GM19043 (cell line): ENCODE results near the gene XYLB.
A peak's percentile ranks its signal among the peaks of the same experiment; 100 is the strongest.
"Not testable (repeated sequence)": the region's sequence is repeated elsewhere in the genome, so short reads cannot be mapped to it uniquely, and the experiment has no call there.

Experiments
- ATAC-seq: cut with Tn5 transposase; IDR thresholded peaks from one replicate; pipeline ENCODE4 v1.9.1; 2021; ENCODE audit warnings: low read depth; ENCODE audit not compliant: unreplicated experiment

XYLB gene

DNA sequence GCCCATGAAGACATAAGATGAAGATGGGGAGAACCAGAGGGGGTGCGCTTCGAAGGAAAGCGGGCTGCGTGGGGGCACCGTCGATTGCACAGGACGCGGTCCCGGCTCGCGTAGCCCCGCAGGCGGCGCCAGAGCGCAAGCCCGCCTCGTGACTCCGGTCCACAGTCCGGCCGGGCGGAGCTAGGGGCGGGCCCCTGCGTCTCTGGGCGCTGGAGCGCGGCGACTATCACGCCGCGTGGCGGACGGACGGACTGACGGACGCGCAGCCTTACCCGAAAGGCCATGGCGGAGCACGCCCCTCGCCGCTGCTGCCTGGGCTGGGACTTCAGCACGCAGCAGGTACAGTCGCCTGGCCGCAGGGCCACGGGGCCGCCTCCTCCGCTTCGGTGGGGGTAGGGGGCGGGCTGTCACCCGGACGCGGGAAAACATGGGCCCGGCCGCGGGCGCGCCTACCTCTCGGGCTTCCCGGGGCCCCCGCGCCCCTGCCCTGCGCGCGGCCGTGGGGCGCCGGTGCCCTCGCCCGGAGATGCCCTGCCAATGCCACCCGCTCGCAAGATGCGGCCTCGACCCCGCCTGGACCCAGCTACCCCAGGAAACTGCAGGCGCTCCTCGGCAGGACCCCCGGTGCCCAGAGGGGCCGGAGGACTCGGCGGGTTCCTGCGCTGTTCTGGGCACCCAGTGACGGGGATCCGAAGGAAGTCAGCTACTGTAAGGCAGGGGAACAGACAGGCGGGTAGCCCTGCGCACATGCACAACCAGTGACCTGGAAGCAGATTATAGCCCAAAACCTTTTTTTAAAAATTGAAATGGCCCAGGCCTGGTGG, at the start of gene XYLB:
Gene XYLB, plus strand, starts transcription at position 199 of the 824 bp plus-strand sequence. Its CDS starts 84 bp downstream, at position 283.
- peak; percentile 96 for ATAC-seq

DNA sequence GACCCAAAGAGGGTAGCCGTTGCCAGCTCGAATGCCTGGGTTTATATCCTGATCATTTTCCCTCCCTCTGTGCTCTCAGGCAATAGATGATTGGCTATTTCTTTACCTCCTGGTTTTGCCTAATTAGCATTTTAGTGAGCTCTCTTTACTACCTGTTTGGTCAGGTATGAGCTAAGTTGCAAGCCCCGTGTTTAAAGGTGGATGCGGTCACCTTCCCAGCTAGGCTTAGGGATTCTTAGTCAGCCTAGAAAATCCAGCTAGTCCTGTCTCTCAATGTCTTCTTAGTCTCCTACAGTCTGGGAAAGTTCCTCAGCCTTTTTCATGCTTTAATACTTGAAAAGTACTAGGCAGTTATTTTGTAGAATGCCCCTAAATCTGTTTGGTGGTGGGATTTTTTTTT, 49.5 kb upstream of the XYLB start:
- ATAC-seq, result not testable (repeated sequence)

DNA sequence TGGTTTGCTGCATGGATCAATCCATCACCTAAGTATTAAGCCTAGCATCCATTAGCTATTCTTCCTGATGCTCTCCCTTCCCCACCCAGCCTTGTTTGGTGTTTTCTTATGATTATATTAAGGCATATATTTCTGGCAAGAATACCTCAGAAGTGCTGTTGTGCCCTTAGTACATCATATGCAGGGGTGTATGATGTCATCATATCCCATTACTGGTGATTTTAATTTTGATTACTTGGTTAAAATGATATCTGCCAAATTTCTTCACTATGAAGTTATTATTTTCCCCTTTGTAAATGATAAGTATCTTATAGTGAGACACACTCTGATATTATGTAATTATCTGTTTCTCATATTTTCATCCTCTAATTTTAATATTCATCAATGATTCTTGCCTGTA, 49.0 kb upstream of the XYLB start:
- ATAC-seq, result no peak

DNA sequence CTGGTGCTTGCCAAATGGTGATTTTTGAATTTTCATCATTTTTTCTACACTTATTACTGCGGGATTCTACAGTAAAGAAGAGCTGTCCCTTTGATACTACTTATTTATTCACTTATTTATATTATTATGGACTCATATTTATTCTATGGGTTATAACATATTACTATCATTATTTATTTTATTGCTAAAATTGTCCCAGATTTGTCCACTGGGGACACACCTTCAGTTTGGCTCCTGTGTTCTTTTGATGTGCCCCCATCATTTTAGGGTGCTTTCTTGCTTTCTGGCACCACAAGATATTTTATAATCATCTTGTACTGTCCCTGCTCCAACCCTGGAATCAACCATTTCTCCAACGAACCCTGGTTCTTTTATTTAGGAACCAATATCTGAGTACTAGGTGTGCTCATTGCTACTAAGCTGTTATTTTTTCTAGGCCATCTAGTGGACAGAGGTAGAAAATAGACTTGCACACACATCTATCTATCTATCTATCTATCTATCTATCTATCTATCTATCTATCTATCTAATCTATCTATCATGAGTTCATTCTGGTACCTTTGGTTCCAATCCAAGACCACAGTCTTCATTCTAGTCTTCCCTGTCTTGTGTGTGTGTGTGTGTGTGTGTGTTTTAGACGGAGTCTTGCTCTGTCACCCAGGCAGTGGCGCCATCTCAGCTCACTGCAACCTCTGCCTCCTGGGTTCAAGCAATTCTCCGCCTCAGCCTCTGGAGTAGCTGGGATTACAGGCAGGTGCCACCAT, 48.5 kb upstream of the XYLB start:
- ATAC-seq, result no peak

DNA sequence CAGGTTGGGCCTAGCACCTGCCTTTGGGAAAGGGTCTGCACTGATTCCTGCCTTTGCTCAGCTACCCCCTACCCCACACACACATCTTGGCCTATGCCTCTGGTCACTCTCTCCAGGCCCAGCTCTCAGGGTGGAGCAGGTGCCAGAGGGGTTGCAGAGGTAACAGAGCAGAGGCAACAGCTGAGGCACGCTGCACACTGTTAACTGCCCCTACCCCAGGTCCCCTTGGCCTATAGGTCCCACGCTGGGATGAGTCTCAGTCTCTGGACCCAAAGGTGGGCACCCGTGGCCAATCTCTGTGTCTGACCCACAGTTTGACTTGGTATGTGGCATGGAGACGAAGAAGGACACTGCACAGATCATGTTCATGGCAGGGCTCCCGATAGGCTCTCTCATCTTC, 39.6 kb upstream of the XYLB start:
- no peak for ATAC-seq

DNA sequence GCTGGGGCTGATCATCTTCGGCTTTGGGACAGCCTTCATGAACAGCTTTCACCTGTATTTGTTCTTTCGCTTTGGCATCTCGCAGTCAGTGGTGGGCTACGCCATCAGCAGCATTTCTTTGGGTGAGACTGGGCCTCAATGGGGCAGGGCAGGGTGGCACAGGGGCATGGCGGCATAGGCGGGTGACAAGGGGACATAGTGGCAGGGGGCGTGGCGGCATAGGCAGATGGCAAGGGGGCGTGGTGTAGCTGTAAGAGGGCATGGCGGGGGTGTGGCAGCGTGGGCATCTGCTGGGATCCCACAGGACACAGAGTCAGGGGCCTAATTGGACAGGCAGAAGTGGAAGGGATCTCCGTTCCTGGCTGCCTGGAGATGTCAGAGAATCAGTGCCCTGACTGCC, 39.0 kb upstream of the XYLB start:
- ATAC-seq, result no peak

DNA sequence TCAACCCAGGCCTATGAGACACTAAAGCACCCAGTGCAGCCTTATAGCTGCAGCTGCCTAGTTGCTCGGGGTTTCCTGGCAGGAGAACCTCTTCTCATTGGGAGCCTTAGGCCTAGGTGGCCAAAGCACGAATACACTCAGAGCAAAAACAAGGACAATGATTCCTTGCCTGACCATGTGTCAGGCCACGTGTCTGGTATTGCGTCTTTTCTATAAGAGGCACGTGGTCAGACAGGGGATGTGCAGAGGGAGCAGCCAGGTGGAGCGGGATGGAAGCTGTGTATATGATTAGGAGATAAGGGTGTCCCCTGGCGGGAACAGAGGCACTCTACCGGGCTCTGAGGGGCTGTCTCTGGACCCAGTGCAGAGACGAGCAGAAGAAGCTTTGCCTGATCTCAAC, 38.1 kb upstream of the XYLB start:
- ATAC-seq, result no peak

DNA sequence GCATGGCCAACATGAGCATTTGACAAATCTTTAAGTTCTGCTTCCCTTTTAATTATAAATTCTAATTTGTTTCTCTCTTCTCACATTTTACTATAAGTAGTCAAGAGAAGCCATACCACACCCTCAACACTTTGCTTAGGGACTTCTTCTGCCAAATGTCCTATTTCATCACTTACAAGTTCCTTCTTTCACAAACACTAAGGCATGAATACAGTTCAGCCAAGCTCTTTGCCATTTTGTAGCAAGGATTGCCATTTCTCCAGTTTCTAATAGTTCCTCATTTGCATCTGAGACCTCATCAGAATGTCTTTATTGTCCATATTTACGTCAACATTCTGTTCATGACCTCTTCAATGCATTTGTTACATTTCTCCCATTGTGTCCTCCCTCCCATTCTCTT, 35.1 kb upstream of the XYLB start:
- ATAC-seq, result no peak

DNA sequence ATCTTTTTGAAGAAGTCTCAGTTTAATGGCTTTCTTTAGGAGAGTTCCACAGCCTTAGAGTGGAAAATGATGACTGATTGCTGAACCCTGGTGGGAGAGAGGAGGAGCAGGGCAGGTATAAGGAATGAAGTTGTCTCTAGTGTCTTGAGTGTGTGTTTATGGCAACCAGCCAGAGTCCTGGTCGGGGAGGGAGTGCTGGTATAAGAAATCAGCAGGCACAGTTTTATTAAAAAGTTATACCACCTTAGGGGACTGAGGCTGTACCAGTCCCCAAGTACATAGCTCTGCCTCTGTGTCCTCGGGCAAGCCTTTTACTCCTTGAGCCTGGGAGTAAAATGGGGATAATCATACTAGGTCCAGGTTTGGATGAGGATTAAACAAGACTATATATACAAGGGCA, 34.6 kb upstream of the XYLB start:
- no peak for ATAC-seq

DNA sequence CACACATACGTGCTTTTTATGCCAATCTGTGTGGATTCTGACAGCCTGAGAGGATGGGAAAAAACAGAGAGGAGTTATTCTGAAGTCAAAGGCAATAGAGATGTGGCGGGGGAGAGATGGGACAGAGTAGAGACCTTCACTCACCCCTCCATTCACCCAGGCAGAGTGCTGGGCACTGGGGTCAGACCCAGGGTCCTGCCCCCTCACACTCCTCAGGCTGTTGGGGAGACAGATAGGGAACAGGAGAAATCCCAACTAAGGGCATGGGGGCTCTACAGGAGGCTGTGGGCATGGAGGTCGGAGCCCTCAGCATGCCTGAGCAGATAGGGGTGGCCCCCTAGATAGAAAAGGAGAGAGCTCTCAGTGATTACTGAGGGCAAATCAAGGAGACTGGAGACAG, 34.2 kb upstream of the XYLB start:
- no peak for ATAC-seq

DNA sequence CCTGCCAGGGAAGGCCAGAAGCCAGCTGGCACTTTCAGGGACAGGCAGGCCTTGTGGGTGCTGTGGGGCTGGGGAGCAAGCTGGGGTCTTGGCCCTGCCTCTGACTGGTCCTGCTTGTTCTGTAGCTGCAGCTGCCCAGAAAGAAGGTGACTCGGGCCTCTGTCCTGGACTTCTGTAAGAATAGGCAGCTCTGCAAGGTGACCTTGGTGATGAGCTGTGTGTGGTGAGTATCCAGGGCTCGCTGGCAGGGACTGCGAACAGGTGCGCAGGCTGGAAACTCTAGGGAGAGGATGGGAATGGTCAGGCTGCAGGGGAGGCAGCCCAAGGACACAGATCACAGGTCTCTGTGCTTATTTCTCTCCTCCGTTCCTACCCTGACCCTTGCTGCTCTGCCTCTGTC, 33.3 kb upstream of the XYLB start:
- ATAC-seq, result no peak

DNA sequence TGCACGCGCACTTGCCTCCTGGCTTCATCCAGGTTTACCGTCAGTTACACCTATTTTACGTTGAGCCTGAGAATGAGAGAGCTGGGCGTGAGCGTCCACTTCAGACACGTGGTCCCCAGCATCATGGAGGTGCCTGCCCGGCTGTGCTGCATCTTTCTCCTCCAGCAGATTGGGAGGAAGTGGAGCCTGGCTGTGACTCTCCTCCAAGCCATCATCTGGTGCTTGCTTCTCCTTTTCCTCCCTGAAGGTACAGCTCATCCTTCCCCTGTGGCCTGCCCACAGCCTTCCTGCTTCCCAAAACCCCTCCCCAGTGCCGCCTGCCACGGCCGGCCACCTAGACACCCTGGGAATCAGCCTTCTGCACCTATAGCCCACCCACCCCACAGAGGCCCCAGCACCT, 32.9 kb upstream of the XYLB start:
- no peak for ATAC-seq

DNA sequence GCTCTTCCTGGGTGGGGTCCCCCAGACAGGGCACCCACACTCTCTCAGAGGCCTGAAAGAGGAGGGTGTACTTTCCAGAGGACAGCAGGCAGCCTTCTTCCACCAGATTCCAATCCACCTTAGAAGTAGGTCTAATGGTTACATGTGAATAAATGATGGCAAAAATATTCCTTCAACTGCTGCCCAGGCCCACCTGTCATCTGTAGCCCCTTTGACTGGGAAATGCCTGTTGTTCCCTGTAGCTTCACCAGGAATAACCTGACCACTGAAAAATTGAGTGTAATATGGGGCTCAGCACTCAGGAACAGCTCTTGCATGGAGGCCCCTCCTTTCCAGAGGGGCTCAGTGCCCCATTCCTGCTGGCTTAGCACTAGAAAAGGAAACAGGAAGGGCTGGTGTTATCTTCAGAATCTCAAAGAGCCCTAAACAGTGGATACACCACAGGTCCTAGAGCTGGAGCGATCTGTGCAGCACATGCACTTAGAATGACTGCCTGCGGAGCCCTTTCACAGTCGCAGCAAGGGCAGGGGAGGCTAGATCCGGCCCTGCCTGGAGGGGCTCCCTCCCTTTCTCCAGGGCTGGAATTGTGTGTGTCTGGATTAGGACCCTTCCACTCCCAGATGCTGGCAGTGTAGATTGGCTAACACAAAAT, 32.3 kb upstream of the XYLB start:
- ATAC-seq, result no peak

DNA sequence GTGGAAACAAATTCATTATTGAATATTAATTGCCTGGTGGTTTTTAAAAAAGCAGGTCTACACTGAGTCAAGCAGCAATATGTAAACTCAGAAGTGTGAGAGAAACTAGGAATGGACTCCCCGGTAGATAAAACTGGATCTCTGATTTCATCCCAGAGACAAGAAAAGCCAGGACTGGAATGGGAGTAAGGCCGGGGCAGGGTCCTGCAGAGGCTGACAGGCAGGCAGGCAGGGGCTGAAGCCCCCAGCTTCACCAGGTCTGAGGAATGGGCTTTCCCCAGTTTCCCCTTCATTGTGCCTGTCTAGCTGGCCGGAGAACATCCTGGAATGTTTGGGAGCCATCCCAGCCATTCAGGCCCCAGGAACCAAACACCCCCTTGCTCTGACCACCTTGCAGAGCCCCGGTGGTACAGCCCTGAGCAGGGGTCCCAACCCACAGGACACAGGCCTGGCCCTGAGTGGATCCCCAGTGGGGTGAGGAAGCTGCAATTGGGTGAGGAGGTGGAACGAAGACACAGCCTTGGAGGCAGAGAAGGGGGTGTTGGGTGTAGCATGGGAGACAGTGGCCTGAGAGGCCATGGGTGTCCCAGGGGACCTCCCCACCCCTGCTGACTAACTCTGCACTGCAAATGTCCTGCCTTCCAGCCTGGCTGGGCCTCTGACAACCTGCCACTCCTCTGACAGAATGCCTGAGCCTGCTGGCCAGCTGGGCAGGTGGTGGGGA, 31.7 kb upstream of the XYLB start:
- ATAC-seq, result no peak

DNA sequence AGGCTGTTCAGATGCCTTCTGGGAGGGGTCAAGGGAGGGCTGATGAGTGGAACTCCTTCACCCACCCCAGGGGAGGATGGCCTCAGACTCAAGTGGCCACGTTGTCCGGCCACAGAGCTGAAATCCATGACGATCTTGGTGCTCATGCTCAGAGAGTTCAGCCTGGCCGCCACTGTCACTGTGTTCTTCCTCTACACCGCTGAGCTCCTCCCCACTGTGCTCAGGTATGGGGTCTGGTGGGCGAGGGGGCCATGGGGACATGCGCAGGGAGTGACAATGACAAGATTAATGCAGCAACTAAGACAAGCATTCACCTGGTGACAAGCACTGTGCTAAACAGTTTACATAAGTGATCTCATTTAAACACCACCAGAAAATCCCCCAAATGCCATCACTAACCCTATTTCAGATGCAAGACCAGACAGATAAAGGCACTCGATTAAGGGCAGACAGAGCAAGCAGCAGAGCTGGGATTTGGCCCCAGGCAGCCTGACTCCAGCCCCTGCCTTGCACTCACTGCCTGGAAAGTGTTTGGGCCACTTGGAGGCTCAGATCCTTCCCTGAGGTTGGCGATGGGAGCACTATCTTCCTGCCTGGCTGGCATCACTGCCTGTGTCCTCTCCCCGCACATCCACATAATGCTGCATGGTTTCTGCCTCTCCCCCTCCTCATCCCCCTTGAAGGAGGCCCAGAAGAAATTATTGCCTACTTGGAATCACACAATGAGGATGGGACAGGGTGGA, 30.9 kb upstream of the XYLB start:
- no peak for ATAC-seq

DNA sequence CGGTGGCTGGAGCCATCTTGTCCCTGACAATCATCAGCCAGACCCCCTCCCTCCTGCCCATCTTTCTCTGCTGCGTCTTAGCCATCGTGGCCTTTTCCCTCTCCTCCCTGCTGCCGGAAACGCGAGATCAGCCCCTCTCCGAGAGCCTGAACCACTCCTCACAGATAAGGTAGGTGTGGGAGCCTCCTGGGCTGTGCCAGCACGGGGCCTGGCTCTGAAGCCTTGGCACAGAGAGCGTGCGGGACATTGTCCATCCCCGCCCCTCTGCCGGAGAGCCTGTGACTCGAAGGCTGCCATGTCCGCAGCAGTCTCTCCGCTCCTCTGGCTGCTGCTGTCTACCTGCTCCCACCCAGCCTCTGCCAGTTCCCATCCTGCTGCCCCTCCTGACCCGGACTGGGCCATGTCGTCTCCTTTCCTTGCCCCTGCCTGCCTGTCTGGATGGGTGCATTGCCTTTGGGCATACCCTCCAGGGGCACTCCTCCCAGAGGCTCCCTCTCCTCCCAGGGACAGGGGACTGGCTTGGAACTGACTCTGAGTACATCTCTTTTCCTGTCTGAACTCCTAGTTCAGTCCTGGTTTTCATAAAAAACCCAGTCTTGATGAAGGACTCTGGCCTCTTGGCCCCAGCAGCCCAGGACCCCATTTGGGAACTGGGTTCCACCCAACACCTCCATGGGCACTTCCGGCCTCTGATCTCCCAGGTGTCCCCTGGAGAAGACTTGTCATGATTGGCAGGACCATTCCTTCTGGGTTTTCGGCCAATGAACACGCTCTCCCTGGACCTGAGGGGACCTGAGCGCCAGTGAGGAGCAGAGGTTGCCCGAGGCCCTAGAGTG, 30.0 kb upstream of the XYLB start:
- no peak for ATAC-seq

DNA sequence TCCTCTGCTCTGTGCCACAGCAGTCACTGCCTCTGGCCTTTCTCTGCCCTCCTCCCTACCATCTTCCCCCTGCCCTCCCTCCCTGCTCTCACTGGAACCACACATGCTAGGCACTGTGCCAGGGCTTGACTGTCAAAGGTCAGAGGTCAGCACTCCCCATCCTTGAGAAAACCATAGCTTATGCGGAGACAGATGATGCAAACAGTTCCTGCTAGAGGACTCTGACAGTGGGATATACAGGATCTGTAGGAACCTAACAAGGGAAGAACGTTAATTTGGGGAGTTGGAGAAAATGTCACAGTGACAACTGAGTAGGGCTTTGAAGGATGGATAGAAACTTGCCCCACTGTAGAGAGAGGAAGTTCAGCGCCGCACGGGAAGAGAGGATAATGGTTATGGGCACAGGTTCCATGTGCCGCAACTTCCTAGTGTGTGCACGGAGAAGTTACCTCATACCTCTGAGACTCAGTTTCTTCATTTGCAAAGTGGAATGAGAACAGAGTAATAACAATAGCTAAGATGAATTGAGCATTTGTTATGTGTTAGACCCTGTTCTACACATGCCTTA, 29.3 kb upstream of the XYLB start:
- ATAC-seq, result no peak

DNA sequence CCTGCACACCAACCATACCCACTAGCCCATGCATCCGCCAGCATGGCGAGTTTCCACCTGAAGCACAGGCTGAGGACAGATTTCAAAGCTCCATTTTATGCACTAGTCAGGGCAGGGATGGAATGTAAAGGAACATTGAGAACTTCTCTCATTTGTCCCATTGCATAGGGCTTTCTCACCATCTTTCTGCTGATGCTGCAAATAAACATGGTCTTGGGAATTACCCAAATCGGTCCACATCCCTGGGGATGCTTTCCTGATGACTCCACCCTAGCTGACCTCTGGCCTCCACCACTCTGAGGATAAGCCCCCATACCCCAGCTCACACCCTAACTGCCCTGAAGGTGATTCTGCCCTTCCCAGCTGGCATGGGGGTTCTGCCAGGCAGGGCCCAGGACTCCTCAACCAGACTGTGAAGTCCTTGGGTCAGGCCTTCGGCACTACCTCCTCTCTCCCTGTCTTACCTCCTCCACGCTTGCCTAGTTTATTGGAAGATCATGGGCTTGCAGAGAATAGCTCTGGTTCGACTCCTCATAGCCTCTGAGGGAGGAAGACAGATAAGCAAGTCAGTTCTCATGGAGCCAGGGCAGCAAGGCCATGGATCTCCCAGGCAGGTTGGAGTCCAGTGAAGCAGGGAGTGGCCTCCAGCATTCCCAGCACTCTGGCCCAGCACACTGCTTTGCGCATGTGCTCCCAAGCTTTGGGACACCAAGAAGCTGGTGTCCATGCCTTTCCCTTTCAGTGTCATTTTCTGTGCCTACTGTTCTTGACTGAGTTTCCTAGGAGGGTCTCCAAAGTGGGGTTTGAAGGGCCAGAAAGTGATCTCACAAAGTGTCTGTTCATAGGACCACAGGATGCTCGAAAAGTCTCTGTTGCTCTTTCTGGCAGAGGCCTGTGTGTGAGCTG, 27.6 kb upstream of the XYLB start:
- ATAC-seq, result no peak
